Upper lobe of left lung (tissue), 4 donors: Measurements from ENCODE around the gene UBAC2.

ENCODE experiments used
- CTCF ChIP-seq, 6 experiments: fragments of 450-650 bp in 4 of 6; fragments of 200-600 bp in 2 of 6; sonication (generic) in 2 of 6; IDR thresholded peaks; one replicate each; pipeline ENCODE4 v1.5.1; 2016 to 2019; ENCODE audit warnings: antibody characterized with exemption in 6 of 6
- EP300 ChIP-seq, 4 donors: sonication (generic); formaldehyde crosslinking; IDR thresholded peaks; one replicate each; pipeline ENCODE4 v1.5.1; 2017; ENCODE audit warnings: antibody characterized with exemption in 4 of 4, control low read depth in 2 of 4
- POLR2A ChIP-seq, 4 donors: fragments of 450-650 bp; IDR thresholded peaks; one replicate each; pipeline ENCODE4 v1.5.1; 2016 to 2017; ENCODE audit warnings: antibody characterized with exemption in 4 of 4, mild to moderate bottlenecking in 2 of 4

GRCh38 chr13:99415014-99415650 is 214.5 kb downstream of the UBAC2 start:
- TF ChIP-seq POLR2A (IDR thresholded peaks at IDR 0.05) = no peak
- TF ChIP-seq EP300 (IDR thresholded peaks at IDR 0.05) = no peak
- no peak for TF ChIP-seq CTCF (IDR thresholded peaks at IDR 0.05)
